Stimulated activated CD4-positive, alpha-beta T cell treated with anti-CD3 and anti-CD28 coated beads, Interleukin-1b, Interleukin-23, amount 100 ng/mL, for 1 hour (primary cell): ENCODE results near the gene AUTS2.

Experiments
- DNase-seq, 2 donors: peaks; one replicate each; pipeline ENCODE4 v3.0.0-alpha.2; 2020; ENCODE audit warnings: low read depth in 2 of 2

AUTS2 gene

DNA sequence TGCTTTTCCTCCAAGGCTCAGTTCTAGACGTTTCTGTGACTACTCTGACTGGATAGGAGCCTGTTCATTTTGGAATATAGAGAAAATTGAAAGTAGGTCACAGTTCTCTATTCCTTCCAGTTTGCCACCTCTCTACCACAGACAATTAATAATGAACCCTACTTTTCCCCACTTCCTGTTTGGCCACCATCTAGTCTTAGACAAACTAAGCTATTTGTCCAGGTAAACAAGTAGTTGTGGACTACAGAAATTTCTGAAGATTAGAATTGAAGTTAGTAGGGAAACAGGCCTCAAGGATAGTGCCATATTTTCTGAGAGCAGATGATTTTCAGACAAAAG lies 87.0 kb downstream of the AUTS2 start:
- DNase-seq, result no peak

DNA sequence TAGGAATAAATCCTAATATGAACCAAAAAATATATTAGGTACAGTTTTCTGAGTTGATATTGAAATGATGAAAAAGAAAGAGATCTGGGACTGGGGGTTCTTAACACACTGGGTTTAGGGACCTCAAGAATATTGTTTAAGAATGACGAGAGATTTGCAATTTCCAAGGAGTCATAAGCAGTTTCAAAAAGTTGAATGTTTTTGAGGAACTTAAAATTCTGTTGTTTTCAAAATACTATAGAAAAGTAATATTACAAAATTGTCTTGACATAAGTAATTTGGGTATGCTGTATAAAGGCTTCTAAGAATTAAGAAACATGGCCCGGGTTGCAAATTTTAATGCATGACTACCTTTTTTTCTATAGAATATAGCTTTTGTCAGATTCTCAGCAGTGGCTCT lies 88.1 kb downstream of the AUTS2 start:
- no peak for DNase-seq

DNA sequence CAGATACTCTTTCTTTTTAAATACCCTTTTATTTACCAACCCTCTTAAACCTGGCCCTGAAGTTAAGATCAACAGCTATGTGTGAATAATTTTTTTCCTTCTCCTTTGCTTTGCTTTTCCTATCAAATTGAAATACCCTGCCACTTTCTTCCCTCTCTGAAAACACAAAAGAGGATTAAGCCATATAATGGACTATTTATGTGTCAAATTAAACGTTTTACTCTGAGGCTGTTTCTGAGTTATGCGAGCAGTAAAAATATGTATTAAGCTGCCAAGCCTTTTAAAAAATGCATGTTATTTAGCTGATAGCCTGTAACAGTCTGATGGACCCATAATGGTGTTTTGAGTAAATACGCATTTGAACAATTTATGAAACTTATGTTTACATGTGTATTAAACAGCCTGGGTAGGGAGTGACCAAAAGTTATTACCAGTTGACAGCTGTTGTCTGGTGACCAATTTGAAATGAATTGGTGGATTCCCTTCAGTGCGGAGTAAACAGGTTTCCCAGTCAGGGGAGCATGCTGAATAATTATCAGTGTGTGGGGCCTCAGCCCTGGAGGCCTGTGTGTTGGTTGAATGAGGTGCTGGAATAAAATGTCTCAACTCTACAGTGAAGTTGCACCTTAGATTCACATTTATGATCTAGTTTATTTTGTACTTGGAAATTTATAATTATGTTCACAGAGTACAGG lies 89.6 kb downstream of the AUTS2 start:
- no peak for DNase-seq

GRCh38 chr7:69690329-69690728 lies 92.1 kb downstream of the AUTS2 start:
- DNase-seq, result no peak

GRCh38 chr7:69691327-69691726 lies 93.1 kb downstream of the AUTS2 start:
- DNase-seq, result no peak

GRCh38 chr7:69691734-69692133 lies 93.5 kb downstream of the AUTS2 start:
- DNase-seq, result no peak

DNA sequence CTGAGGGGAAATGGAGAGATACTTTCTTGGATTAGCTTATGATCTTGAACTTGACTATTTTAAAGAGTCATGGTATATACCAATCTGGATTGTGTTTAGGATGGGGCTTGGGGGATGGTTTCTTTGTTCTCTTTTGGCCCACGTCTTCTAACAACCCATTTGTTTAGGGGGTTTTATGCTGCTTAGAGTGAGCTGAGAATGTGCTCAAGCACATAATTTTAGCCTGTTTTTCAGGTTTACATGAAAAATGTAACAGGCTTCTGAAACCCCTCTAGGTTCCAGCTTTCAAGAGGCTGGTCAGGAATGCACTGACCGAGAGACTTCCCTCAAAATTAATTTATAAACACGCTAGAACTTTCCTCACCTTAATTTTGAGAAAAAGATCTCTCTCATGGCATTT lies 94.3 kb downstream of the AUTS2 start:
- DNase-seq, result no peak

DNA sequence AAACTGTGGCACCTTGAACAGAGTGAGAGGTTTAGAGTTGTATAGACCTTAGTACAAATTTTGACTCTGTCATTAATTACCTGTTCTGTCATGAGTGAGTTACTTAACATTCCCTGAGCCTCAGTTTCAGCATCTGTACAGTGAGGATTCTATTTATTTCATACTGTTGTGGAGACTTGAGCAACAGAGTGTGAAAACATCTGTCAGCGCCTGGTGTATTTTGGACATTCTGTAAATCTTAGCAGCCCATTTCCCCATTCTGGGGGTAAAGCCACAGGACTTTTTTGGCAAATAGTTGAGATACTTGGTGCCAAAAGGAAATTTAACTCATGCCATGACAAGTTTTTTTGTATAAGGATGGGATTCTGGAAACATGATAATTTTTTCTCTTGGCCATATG lies 94.8 kb downstream of the AUTS2 start:
- no peak for DNase-seq

- no peak for DNase-seq
These were observed 97.8 kb downstream of the AUTS2 start for GRCh38 chr7:69696054-69696591.

GRCh38 chr7:69696686-69697685 lies 98.7 kb downstream of the AUTS2 start:
- no peak for DNase-seq

- no peak for DNase-seq
These were observed 100.0 kb downstream of the AUTS2 start for GRCh38 chr7:69698109-69698825.

DNA sequence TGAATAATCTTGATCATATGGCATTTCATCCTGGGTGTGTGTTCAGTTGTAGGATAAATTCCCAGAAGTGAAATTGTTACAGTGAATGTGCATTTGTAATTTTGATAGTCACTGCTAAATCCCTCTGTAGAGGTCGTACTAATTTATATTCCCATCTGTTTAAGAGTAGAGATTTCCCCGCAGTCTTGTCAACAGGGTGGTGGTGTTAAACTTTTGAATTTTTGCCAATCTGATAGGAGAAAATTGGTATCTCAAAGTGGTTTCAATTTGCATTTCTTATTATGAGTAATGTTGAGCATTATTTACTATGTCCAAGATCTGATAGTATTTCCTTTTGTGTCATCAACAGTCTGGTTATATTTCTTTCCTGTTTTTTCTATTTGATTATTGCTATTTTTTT lies 101.7 kb downstream of the AUTS2 start:
- DNase-seq, result no peak

- DNase-seq, result no peak
These were observed 102.1 kb downstream of the AUTS2 start for GRCh38 chr7:69700331-69700730.

DNA sequence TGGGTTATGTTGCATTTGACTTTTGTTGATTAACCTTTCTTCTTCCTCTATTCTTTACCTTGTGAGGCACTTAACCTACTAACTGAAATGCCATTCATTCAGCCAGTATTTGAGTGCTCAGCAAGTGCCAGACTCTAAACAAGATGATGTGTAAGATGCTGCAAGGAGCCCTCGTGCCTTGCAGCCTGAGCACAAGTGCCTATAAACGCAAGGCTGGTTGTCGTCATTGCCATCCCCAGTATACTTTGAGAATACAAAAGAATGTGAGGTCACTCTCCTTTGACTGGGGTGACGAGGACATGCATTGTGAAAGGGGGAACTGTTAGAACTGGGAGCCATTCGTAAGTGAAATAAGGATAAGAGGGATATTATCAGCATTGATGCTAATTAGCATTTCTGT lies 103.0 kb downstream of the AUTS2 start:
- DNase-seq, result no peak

- DNase-seq, result no peak
These were observed 104.1 kb downstream of the AUTS2 start for GRCh38 chr7:69702357-69702756.

GRCh38 chr7:69703099-69703498 lies 104.8 kb downstream of the AUTS2 start:
- DNase-seq, result no peak

DNA sequence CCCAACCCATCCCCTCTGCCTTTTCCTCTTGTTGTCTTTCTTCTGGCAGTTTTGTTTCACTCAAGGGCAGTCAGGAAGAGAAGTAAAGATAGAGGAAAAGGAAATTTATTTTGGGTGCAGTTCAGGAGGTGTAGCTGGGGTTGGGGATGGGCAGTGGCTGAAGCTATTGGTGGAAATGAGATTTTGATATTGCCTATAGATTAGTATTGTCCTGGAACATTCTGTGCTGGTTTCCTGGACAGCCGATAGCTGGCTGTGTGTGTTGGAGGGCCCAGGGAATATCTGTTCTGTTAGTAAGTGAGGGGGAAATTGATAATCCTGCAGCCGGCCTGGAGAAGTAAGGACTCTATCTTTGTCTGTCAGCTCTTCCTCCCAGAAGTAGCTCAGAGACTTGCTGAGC lies 107.8 kb downstream of the AUTS2 start:
- no peak for DNase-seq

- no peak for DNase-seq
These were observed 110.6 kb downstream of the AUTS2 start for GRCh38 chr7:69708857-69709256.

GRCh38 chr7:69710768-69711438 lies 112.6 kb downstream of the AUTS2 start:
- no peak for DNase-seq

GRCh38 chr7:69714886-69715576 lies 116.8 kb downstream of the AUTS2 start:
- DNase-seq, result no peak

DNA sequence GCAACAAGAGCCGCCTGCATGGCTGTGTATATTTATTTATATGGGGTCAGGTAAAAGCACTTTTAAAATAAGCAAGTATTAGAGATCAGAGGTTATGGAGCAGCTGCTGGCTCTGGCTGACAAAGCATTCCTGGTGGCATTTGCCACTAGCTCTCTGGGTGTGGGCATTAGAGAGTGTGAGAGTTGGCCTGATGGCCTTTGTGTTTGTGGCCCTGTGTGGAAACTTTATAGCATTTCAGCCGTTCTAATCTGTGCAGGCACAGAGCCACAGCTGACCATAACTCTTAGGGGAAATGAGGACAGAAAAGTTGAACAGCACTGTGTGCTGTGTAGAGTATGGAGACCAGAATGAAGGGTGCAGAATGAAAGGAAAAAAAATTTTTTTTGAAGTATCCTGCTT lies 118.9 kb downstream of the AUTS2 start:
- DNase-seq, result no peak
